Measurements from ENCODE around the gene TKT. TPM values are rescaled to one million over a fixed set of nuclear protein-coding genes. Genes with fewer than 3 reads are reported as not detected.

TKT gene
- total RNA-seq, 1 donor = 511 TPM

DNA sequence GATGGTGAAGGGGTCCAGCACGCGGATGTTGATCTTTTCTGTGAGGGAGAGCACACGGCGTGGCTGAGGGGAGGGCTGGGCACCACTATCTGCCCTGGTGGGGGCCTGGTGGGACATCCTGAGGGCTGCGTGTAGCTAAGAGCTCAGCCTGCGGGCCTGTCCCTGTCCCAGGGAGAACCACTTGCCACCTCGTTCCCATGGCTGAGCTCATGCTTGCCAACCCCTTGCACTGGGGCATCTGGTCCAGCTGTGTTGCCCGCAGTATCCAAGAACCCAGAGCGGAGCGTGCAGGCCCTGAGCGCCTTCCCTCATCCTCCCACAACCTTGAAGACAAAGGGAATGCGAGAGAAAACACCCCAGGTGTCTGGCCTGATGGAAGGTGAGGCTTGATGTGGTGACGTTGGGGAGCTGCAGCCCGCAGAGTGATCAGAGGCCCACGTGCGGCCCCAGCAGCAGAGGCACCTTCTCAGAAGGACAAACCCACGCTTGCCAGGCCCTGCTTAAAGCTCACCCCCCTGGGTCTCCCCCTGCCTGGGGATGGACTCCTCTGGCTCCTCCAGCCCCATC, 28.9 kb downstream of the TKT start:
- H3K4me3 ChIP-seq (ENCODE audit: low read length) = no peak overlapping the region
- H3K4me1 ChIP-seq (ENCODE audit: insufficient read depth, low read length) = no peaks in the 10 kb centered on the region
- no peaks in the 10 kb centered on the region for H3K27me3 ChIP-seq (ENCODE audit: insufficient read depth, low read length)
- no peaks in the 10 kb centered on the region for H3K9me3 ChIP-seq (ENCODE audit: low read depth, low read length)

- Histone ChIP-seq H3K4me3 (ENCODE audit: low read length) (no peak overlapping the region), H3K9me3 (ENCODE audit: low read depth, low read length) (no peaks in the 10 kb centered on the region), H3K27me3 (ENCODE audit: insufficient read depth, low read length) (no peaks in the 10 kb centered on the region), H3K4me1 (ENCODE audit: insufficient read depth, low read length) (no peaks in the 10 kb centered on the region)
Measured at GRCh38 chr3:53226142-53226840, 29.5 kb downstream of the TKT start.

DNA sequence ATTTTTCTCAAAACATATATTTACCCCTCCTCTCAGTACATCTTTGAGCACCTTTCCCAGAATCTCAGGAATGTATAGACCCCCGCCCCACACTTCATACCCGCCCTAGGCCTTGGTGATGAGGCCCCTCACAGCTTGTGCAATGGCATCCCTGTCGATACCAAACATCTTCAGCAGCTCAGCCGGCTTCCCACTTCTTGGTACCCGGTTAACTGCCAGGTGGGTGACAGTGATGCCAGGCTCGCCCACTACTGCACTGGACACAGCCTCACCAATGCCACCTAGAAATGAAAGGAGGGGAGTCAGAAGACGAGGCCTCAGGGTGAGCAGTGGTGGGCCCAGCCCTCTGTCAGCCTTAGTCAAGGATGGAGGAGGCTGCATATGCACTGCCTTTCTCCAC, 30.2 kb downstream of the TKT start:
- Histone ChIP-seq H3K4me3 (ENCODE audit: low read length) (no peak overlapping the region), H3K9me3 (ENCODE audit: low read depth, low read length) (no peaks in the 10 kb centered on the region), H3K4me1 (ENCODE audit: insufficient read depth, low read length) (no peaks in the 10 kb centered on the region), H3K27me3 (ENCODE audit: insufficient read depth, low read length) (no peaks in the 10 kb centered on the region)

DNA sequence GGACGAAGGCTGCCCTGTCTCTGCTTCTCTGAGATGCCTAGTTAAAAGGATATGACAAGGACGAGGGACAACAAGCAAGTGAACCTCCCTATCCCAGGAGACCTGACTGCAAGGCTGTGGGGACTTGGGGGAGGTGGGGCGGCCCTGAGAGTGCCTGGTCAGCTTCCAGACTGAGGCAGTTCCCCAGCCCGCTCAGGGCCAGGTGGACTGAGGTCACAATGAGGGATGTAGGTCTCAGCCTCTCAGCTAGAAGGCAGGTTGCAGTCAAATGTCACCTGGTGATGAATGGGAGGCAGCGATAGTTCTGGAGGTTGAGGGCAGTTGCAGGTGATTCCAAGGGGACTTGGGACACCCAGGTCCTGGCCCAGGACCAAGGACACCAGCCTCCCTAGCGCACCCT, 30.6 kb downstream of the TKT start:
- Histone ChIP-seq H3K9me3 (ENCODE audit: low read depth, low read length) (no peaks in the 10 kb centered on the region), H3K27me3 (ENCODE audit: insufficient read depth, low read length) (no peaks in the 10 kb centered on the region), H3K4me3 (ENCODE audit: low read length) (no peak overlapping the region), H3K4me1 (ENCODE audit: insufficient read depth, low read length) (peaks cover under 1% of the 10 kb centered on the region)

DNA sequence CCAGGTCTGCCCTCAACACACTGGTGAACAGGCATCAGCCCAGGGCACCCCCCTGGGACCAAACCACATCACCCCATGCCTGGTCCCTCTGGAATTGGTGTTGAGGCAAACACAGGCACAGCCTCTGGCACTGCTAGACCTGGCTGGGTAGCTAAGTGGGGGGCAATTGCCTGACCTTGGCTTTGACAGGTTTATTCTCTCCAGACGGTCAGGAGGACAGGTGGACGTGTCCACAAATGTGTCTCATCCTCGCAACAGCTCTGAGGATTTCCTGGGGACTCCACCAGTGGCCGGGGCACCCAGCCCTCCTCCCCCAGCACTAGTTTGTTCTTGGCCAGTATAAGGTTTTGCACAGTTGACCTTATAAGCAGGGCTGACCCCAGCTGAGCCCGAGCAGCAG, 31.3 kb downstream of the TKT start:
- no peaks in the 10 kb centered on the region for H3K27me3 ChIP-seq (ENCODE audit: insufficient read depth, low read length)
- peaks cover 7% of the 10 kb centered on the region for H3K4me1 ChIP-seq (ENCODE audit: insufficient read depth, low read length)
- H3K4me3 ChIP-seq (ENCODE audit: low read length) = no peak overlapping the region

GRCh38 chr3:53224026-53224425, 31.8 kb downstream of the TKT start:
- Histone ChIP-seq H3K27me3 (ENCODE audit: insufficient read depth, low read length) (no peaks in the 10 kb centered on the region), H3K9me3 (ENCODE audit: low read depth, low read length) (no peaks in the 10 kb centered on the region), H3K4me1 (ENCODE audit: insufficient read depth, low read length) (peaks cover 10% of the 10 kb centered on the region), H3K4me3 (ENCODE audit: low read length) (no peak overlapping the region)

More for the DNA sequence above, 31.3 kb downstream of the TKT start:
- no peaks in the 10 kb centered on the region for H3K9me3 ChIP-seq (ENCODE audit: low read depth, low read length)

DNA sequence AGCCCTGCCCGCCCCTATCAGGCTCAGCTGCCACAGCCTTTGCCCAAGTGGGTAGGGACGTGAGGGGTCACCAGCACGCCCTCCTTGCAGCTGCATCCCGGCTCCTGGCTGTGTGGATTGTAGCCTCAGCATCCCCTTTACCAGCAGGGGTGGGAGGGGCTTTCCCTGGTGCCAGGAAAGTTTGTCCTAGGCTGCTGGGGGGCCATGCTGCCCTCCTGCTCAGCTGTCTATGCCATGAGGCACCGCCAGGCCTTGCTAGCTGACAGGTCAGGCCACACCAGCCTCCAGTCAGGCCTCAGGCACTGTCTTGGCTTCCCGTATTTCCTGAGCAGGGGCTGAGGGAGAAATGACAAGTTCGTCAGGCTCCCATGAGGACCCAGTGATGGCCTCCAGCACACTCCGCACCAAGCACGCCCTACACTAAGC, 32.3 kb downstream of the TKT start:
- Histone ChIP-seq H3K27me3 (ENCODE audit: insufficient read depth, low read length) (no peaks in the 10 kb centered on the region), H3K9me3 (ENCODE audit: low read depth, low read length) (no peaks in the 10 kb centered on the region)

DNA sequence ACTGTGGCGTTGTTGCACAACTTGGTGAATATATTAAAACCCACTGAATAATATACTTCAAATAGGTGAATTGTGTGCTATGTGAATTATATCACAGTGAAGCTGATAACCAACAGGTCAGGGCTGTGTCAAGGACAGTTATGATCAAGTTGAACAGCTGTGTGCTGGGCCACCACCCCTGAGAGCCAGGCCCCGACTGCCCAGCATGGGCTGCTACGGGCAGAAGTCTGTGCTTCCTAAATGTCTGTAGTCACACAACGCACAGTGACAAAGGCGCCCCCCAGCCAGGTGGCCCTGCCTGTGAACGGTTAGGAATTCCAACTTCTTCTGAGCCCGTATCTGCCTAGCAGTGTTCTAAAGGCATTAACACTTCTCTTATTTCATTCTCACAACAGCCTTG, 32.8 kb downstream of the TKT start:
- Histone ChIP-seq H3K9me3 (ENCODE audit: low read depth, low read length) (no peaks in the 10 kb centered on the region), H3K4me3 (ENCODE audit: low read length) (no peak overlapping the region), H3K27me3 (ENCODE audit: insufficient read depth, low read length) (no peaks in the 10 kb centered on the region), H3K4me1 (ENCODE audit: insufficient read depth, low read length) (peaks cover 19% of the 10 kb centered on the region)

More for the DNA sequence above, 32.3 kb downstream of the TKT start:
- peaks cover 14% of the 10 kb centered on the region for H3K4me1 ChIP-seq (ENCODE audit: insufficient read depth, low read length)
- H3K4me3 ChIP-seq (ENCODE audit: low read length) = no peak overlapping the region

DNA sequence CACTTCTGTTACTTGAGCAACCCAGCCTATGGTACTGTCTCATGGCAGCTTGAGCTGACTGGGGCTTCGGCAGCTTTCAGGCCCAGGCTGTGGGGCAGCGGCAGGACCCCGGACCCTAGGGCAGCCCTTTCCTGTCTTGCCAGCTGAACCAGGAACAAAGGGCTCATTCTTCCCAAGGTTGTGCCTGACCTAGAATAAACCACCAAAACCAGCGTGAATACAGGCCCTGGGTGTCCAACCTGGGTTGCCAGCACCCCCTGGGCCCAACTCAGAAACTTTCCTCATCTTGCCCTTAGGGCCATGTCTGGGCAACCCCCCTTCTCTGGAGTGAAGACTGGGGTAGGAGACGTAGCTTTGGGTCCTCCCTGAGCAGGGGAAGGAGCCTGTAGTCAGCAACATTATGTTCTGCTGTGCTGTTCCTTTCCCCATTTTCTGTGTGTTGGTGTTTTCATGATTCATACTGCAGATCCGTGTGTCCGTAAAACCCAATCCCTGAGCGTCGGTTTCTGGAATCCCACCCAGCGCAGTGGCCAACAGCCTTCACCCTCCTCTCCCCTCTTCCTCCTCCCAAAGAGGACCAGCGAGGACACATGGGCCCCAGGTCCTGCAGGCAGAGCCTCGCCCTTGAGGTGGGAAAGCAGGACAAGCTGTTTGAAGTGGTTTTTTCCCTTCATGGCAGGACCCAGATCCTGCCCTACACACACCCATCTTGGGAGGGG, 33.5 kb downstream of the TKT start:
- no peaks in the 10 kb centered on the region for H3K9me3 ChIP-seq (ENCODE audit: low read depth, low read length)
- H3K4me1 ChIP-seq (ENCODE audit: insufficient read depth, low read length) = peaks cover 26% of the 10 kb centered on the region
- no peak overlapping the region for H3K4me3 ChIP-seq (ENCODE audit: low read length)
- H3K27me3 ChIP-seq (ENCODE audit: insufficient read depth, low read length) = no peaks in the 10 kb centered on the region

- Histone ChIP-seq H3K9me3 (ENCODE audit: low read depth, low read length) (no peaks in the 10 kb centered on the region), H3K4me3 (ENCODE audit: low read length) (no peak overlapping the region), H3K4me1 (ENCODE audit: insufficient read depth, low read length) (peaks cover 29% of the 10 kb centered on the region), H3K27me3 (ENCODE audit: insufficient read depth, low read length) (no peaks in the 10 kb centered on the region)
Measured at GRCh38 chr3:53221827-53222182, 34.0 kb downstream of the TKT start.

- Histone ChIP-seq H3K27me3 (ENCODE audit: insufficient read depth, low read length) (no peaks in the 10 kb centered on the region), H3K4me3 (ENCODE audit: low read length) (no peak overlapping the region), H3K9me3 (ENCODE audit: low read depth, low read length) (no peaks in the 10 kb centered on the region), H3K4me1 (ENCODE audit: insufficient read depth, low read length) (peaks cover 29% of the 10 kb centered on the region)
Measured at GRCh38 chr3:53221345-53221744, 34.5 kb downstream of the TKT start.

DNA sequence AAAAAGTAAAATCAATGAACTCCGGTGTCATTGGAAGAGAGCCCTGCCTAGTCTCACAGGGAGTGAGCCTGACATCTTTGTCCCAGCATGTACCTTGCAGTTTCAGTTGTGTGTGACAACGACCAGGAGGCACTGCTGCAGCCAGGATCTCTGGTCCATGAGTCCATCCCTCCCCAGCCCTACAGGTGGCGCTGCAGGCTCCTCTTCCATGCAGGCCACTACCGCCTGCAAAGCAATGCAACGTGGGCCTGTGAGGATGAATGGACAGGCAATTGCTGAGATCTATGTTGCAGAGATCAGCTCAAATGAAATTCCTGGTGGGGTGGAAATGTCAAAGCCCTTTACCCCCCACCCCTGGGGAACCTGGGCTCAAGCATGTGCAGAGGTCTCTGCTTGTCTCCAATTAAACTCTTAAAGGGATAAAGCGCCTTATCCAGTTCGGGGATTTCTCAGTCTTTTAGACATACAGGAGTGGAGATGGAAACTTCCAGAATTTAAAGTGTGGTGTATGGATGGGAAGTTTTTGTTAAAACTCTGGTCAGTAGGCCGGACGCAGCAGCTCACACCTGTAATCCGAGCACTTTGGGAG, 35.8 kb downstream of the TKT start:
- peaks cover 29% of the 10 kb centered on the region for H3K4me1 ChIP-seq (ENCODE audit: insufficient read depth, low read length)
- no peaks in the 10 kb centered on the region for H3K27me3 ChIP-seq (ENCODE audit: insufficient read depth, low read length)
- no peaks in the 10 kb centered on the region for H3K9me3 ChIP-seq (ENCODE audit: low read depth, low read length)
- no peak overlapping the region for H3K4me3 ChIP-seq (ENCODE audit: low read length)

- Histone ChIP-seq H3K27me3 (ENCODE audit: insufficient read depth, low read length) (no peaks in the 10 kb centered on the region), H3K4me1 (ENCODE audit: insufficient read depth, low read length) (peaks cover 29% of the 10 kb centered on the region), H3K4me3 (ENCODE audit: low read length) (no peak overlapping the region), H3K9me3 (ENCODE audit: low read depth, low read length) (no peaks in the 10 kb centered on the region)
Measured at GRCh38 chr3:53218131-53218530, 37.7 kb downstream of the TKT start.

- peaks cover 37% of the 10 kb centered on the region for H3K4me1 ChIP-seq (ENCODE audit: insufficient read depth, low read length)
- no peaks in the 10 kb centered on the region for H3K9me3 ChIP-seq (ENCODE audit: low read depth, low read length)
- H3K4me3 ChIP-seq (ENCODE audit: low read length) = no peak overlapping the region
- no peaks in the 10 kb centered on the region for H3K27me3 ChIP-seq (ENCODE audit: insufficient read depth, low read length)
Measured at GRCh38 chr3:53217175-53217574, 38.6 kb downstream of the TKT start.

DNA sequence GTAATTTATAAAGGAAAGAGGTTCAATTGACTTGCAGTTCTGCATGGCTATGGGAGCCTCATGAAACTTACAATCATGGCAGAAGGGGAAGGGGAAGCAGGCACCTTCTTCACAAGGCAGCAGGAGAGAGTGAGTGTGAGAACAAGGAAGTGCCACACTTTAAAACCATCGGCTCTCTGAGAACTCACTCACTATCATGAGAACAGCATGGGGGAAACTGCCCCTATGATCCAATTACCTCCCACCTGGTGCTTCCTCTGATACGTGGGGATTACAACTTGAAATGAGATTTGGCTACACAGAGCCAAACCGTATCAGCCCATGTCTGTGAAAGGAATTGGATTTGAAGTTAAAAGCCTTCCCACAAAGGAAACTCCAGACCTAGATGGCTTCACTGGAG, 39.1 kb downstream of the TKT start:
- H3K4me1 ChIP-seq (ENCODE audit: insufficient read depth, low read length) = peaks cover 41% of the 10 kb centered on the region
- H3K4me3 ChIP-seq (ENCODE audit: low read length) = no peak overlapping the region
- H3K9me3 ChIP-seq (ENCODE audit: low read depth, low read length) = no peaks in the 10 kb centered on the region
- H3K27me3 ChIP-seq (ENCODE audit: insufficient read depth, low read length) = no peaks in the 10 kb centered on the region

All from mononuclear cell (primary cell).